ENCODE data around the gene YIPF6. TPM values are rescaled to one million over a fixed set of nuclear protein-coding genes. Genes with fewer than 3 reads are reported as not detected.
"Not testable (repeated sequence)": the region's sequence is repeated elsewhere in the genome, so short reads cannot be mapped to it uniquely, and the experiment has no call there.

The YIPF6 gene
- total and polyA plus RNA-seq, 2 donors (not counting 1 experiment from before 2014, with no cell fraction given) = 2.4 to 18.6 TPM

DNA sequence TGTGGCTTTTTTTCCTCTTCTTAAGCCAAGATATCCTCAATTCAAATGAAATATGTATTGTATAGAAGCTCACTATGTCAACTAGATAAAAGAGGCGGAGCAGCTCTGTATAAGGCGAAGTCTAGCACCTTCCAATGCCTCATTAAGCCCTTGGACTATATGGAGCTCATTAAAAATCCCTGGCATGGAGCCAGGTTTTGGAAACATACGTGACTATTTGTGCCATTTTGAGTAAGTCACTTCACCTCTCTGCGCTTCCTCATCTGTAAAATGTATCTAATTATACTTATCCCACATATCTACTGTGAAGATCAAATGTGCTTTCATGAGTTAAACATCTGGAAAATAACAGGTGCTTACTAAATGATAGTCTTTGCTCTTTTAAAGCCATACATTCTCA, 57.2 kb downstream of the YIPF6 start:
- H3K79me2 ChIP-seq (ENCODE audit: control insufficient read depth, insufficient read depth, low read length) = no peaks in the 10 kb centered on the region
- Mint-ChIP-seq H3K27me3 (no peaks in the 10 kb centered on the region), H3K4me3 (no peak overlapping the region), H3K9me3 (ENCODE audit: insufficient read depth) (no peaks in the 10 kb centered on the region), H3K4me1 (no peaks in the 10 kb centered on the region), H3K27ac (no peak overlapping the region)
- no peaks in the 10 kb centered on the region for H4K20me1 ChIP-seq (ENCODE audit: control insufficient read depth, insufficient read depth, low read length, poor library complexity, severe bottlenecking)
- no peak overlapping the region for H3K4me2 ChIP-seq (replicated peaks; ENCODE audit: low read depth, low read length, poor library complexity, severe bottlenecking)
- no peak for DNase-seq
- no peaks in the 10 kb centered on the region for H3K36me3 ChIP-seq (replicated peaks in 1 of 2; ENCODE audit: control extremely low read depth in 1 of 2, control insufficient read depth in 1 of 2, extremely low read depth in 1 of 2, insufficient read depth in 2 of 2, low read length in 1 of 2)
- intact Hi-C loops (cut with micrococcal nuclease) = no loop called here
- no peak for ATAC-seq (ENCODE audit: low read depth)
- no peaks in the 10 kb centered on the region for H3K27me3 ChIP-seq (replicated peaks in 1 of 4; ENCODE audit: control extremely low read depth in 1 of 4, control insufficient read depth in 3 of 4, insufficient read depth in 4 of 4, low read length in 3 of 4)
- no CpG with 5 or more reads among the region's 4 CpGs for WGBS (ENCODE audit: insufficient coverage)
- no peak overlapping the region for H3K27ac ChIP-seq (ENCODE audit: low read length in 2 of 2)
- H2AFZ ChIP-seq (ENCODE audit: insufficient read depth, low read depth, low read length, poor library complexity, severe bottlenecking) = no peak overlapping the region
- H3K9me3 ChIP-seq (ENCODE audit: control extremely low read depth in 1 of 3, control insufficient read depth in 2 of 3, insufficient read depth in 1 of 3, low read length in 2 of 3) = no peaks in the 10 kb centered on the region
- POLR2A ChIA-PET = no interaction called here
- H3K9ac ChIP-seq (ENCODE audit: low read length) = no peak overlapping the region
- H3K4me3 ChIP-seq (ENCODE audit: control extremely low read depth in 1 of 5, extremely low read depth in 1 of 5, insufficient read depth in 1 of 5, low read depth in 2 of 5, low read length in 4 of 5) = no peak overlapping the region
- CTCF ChIA-PET = no interaction called here
- H3K4me1 ChIP-seq (ENCODE audit: control insufficient read depth in 2 of 2, insufficient read depth in 2 of 2, low read length in 2 of 2) = no peaks in the 10 kb centered on the region
- TF ChIP-seq CTCF (IDR thresholded peaks at IDR 0.05) = no peak
- TF ChIP-seq EZH2 (IDR thresholded peaks at IDR 0.05; ENCODE audit: borderline replicate concordance, insufficient read depth, low read depth, low read length, poor library complexity, severe bottlenecking) = no peak

GRCh38 chrX:68557126-68557525, 58.3 kb downstream of the YIPF6 start:
- 83% methylated on average over 1 of the region's 8 CpGs for WGBS (ENCODE audit: insufficient coverage)
- ATAC-seq (ENCODE audit: low read depth); intact Hi-C loops (cut with micrococcal nuclease); H3K4me3 Mint-ChIP-seq; H3K4me3 ChIP-seq (ENCODE audit: control extremely low read depth in 1 of 5, extremely low read depth in 1 of 5, insufficient read depth in 1 of 5, low read depth in 2 of 5, low read length in 4 of 5); H3K4me2 ChIP-seq (replicated peaks; ENCODE audit: low read depth, low read length, poor library complexity, severe bottlenecking); H3K4me1 ChIP-seq (ENCODE audit: control insufficient read depth in 2 of 2, insufficient read depth in 2 of 2, low read length in 2 of 2); H3K9me3 ChIP-seq (ENCODE audit: control extremely low read depth in 1 of 3, control insufficient read depth in 2 of 3, insufficient read depth in 1 of 3, low read length in 2 of 3); CTCF ChIA-PET; POLR2A ChIA-PET; H3K9ac ChIP-seq (ENCODE audit: low read length); H3K27ac Mint-ChIP-seq; H3K4me1 Mint-ChIP-seq; DNase-seq; H3K79me2 ChIP-seq (ENCODE audit: control insufficient read depth, insufficient read depth, low read length); H3K27me3 ChIP-seq (replicated peaks in 1 of 4; ENCODE audit: control extremely low read depth in 1 of 4, control insufficient read depth in 3 of 4, insufficient read depth in 4 of 4, low read length in 3 of 4); H3K27ac ChIP-seq (ENCODE audit: low read length in 2 of 2); H2AFZ ChIP-seq (ENCODE audit: insufficient read depth, low read depth, low read length, poor library complexity, severe bottlenecking); H3K27me3 Mint-ChIP-seq; H3K36me3 ChIP-seq (replicated peaks in 1 of 2; ENCODE audit: control extremely low read depth in 1 of 2, control insufficient read depth in 1 of 2, extremely low read depth in 1 of 2, insufficient read depth in 2 of 2, low read length in 1 of 2); H3K9me3 Mint-ChIP-seq (ENCODE audit: insufficient read depth); H4K20me1 ChIP-seq (ENCODE audit: control insufficient read depth, insufficient read depth, low read length, poor library complexity, severe bottlenecking): not testable (repeated sequence)

DNA sequence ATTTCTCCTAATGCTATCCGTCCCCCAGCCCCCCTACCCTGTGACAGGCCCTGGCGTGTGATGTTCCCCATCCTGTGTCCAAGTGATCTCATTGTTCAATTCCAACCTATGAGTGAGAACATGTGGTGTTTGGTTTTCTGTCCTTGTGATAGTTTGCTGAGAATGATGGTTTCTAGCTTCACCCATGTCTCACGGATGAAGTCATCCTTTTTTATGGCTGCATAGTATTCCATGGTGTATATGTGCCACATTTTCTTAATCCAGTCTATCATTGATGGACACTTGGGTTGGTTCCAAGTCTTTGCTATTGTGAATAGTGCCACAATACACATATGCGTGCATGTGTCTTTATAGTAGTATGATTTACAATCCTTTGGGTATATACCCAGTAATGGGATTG, 61.1 kb downstream of the YIPF6 start:
- H3K9me3 ChIP-seq (ENCODE audit: control extremely low read depth in 1 of 3, control insufficient read depth in 2 of 3, insufficient read depth in 1 of 3, low read length in 2 of 3); POLR2A ChIA-PET; ATAC-seq (ENCODE audit: low read depth); H3K9ac ChIP-seq (ENCODE audit: low read length); H3K4me2 ChIP-seq (replicated peaks; ENCODE audit: low read depth, low read length, poor library complexity, severe bottlenecking); H4K20me1 ChIP-seq (ENCODE audit: control insufficient read depth, insufficient read depth, low read length, poor library complexity, severe bottlenecking); H3K27me3 Mint-ChIP-seq; DNase-seq; H3K9me3 Mint-ChIP-seq (ENCODE audit: insufficient read depth); H3K27ac ChIP-seq (ENCODE audit: low read length in 2 of 2); H2AFZ ChIP-seq (ENCODE audit: insufficient read depth, low read depth, low read length, poor library complexity, severe bottlenecking); intact Hi-C loops (cut with micrococcal nuclease); H3K27me3 ChIP-seq (replicated peaks in 1 of 4; ENCODE audit: control extremely low read depth in 1 of 4, control insufficient read depth in 3 of 4, insufficient read depth in 4 of 4, low read length in 3 of 4); H3K36me3 ChIP-seq (replicated peaks in 1 of 2; ENCODE audit: control extremely low read depth in 1 of 2, control insufficient read depth in 1 of 2, extremely low read depth in 1 of 2, insufficient read depth in 2 of 2, low read length in 1 of 2); CTCF ChIA-PET; H3K79me2 ChIP-seq (ENCODE audit: control insufficient read depth, insufficient read depth, low read length); H3K27ac Mint-ChIP-seq; H3K4me3 ChIP-seq (ENCODE audit: control extremely low read depth in 1 of 5, extremely low read depth in 1 of 5, insufficient read depth in 1 of 5, low read depth in 2 of 5, low read length in 4 of 5); H3K4me1 Mint-ChIP-seq; H3K4me3 Mint-ChIP-seq; H3K4me1 ChIP-seq (ENCODE audit: control insufficient read depth in 2 of 2, insufficient read depth in 2 of 2, low read length in 2 of 2): not testable (repeated sequence)
- no CpG with 5 or more reads among the region's 4 CpGs for WGBS (ENCODE audit: insufficient coverage)

All from B cell (primary cell).